ENCODE measurements around the gene EPN1.
A peak's percentile ranks its signal among the peaks of the same experiment; 100 is the strongest.
"Not testable (repeated sequence)": the region's sequence is repeated elsewhere in the genome, so short reads cannot be mapped to it uniquely, and the experiment has no call there.

Gene EPN1

GRCh38 chr19:55693336-55693974 is 18.4 kb downstream of the EPN1 start:
- ATAC-seq: no peak
- DNase-seq: no peak

GRCh38 chr19:55694241-55694655 is 19.2 kb downstream of the EPN1 start:
- DNase-seq: no peak
- ATAC-seq: no peak

DNA sequence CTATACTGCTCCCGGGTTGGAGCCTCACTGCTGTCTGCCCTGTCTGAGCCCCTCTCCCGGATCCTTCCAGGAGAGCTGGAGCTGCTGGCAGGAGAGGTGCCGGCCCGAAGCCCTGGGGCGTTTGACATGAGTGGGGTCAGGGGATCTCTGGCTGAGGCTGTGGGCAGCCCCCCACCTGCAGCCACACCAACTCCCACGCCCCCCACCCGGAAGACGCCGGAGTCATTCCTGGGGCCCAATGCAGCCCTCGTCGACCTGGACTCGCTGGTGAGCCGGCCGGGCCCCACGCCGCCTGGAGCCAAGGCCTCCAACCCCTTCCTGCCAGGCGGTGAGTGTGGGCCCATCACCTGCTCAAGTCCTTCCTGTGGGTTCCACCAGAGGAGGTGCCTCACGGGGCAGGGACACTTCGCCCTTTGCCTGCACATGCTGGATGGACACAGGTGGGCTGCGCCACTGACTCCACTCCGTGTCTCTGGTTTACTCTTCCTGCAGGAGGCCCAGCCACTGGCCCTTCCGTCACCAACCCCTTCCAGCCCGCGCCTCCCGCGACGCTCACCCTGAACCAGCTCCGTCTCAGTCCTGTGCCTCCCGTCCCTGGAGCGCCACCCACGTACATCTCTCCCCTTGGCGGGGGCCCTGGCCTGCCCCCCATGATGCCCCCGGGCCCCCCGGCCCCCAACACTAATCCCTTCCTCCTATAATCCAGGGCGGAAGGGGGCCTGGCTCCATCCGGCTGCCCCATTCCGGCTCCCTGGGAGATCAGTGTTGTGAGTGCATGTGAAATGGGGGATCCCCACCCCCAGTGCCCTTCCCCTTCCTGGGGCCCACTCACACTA is 19.8 kb downstream of the EPN1 start:
- no peak for ATAC-seq
- DNase-seq: no peak

DNA sequence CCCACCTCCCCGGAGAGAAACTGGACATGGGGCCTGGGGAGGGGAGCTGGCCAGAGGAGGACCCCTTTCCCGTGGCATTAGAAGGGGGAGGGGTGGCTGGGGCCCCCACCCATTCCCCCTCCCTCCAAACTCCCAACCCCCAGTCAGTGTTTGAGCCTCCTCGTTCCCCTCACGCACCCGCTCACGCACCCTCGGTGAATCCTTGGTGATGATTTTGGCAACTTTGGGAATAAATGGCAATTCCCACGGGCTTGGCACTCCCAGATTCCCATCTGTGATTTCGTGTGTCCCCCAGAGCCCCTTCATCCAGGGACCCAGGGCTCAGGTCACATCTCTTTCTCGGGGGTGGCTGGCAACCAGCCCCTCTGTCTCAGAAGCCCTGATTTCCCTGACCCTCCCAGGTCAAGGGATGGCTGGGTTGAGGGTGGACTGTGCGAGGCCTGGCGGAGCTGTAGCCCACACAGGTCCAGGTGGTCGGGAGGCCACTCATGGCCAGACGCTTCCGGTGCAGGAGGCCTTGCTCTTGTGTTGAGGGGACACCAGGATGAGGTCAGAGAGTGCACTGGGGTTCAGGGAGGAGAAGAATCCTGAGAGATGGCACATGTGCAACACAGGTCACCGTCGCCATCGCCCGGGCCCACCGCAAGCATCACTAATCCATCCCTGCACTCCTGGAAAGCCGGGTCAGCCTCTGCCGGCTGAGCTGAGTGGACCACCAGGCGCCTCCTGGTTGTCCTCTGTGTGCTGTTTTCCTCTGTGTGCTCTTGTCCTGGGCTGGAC is 20.7 kb downstream of the EPN1 start:
- no peak for ATAC-seq

GRCh38 chr19:55696301-55697068 is 21.5 kb downstream of the EPN1 start:
- ATAC-seq (no peak), DNase-seq (no peak)

More for the DNA sequence above, 20.7 kb downstream of the EPN1 start:
- no peak for DNase-seq

DNA sequence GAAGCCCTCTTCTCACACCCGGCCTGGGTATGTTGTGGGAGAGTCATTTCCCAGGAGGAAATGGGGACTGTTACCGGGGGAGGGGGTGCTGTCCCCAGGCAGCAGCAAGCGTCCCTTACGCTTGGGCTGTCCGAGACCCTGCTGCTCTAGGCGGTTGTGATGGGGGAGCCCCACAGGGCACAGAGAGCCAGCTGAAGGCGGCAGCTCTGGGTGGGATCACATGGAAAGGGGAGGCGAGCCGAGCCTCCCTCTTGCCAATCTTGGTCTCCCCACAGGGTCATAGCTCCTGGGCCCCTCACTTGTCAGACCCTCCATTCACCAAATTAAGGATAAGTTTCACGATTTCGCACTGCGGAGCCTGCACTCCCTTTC is 22.0 kb downstream of the EPN1 start:
- DNase-seq (no peak), ATAC-seq (no peak)

DNA sequence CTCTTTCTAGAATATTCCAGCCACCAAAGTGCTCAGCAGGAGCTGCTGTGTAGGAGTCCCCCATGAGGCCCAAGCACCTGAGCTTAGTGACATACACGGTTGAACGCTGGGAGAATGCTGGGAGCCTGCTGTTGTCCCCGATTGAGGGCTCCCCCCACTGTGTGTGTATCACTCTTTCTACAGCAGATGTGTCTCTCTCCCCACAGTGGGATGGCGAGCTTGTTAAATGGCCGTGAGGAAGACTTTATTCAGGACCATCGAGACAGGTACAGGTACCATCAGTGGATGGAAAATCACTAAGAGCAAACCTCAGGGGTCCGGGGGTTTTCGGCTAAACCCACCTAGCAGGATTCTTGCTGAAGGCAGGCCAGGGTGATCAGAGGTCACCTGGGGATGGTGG is 22.7 kb downstream of the EPN1 start:
- no peak for DNase-seq
- ATAC-seq: no peak

GRCh38 chr19:55698256-55698655 is 23.2 kb downstream of the EPN1 start:
- DNase-seq: no peak
- no peak for ATAC-seq

DNA sequence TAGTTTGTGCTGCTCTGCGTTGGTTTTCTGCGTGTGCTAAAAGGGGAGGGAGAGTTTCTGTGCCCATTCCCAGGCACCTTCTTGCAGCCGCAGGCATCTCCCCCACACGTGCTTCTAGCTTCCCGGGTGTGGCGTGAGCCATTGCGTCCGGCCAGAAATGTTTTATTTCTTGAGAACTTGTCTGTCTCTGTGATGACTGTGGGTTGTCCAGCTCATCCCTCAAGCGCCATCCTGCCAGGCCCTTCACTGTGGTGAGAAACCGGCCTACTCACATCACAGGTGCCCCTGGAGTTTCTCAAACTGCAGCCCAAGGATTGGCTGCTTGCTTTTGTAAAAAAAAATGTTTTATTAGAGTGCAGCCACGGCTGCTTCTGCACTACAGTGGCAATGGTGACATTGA is 24.2 kb downstream of the EPN1 start:
- no peak for DNase-seq
- no peak for ATAC-seq

GRCh38 chr19:55700813-55701212 is 25.8 kb downstream of the EPN1 start:
- no peak for DNase-seq
- no peak for ATAC-seq

- ATAC-seq (no peak), DNase-seq (no peak)
These were observed 27.2 kb downstream of the EPN1 start for GRCh38 chr19:55702131-55702627.

DNA sequence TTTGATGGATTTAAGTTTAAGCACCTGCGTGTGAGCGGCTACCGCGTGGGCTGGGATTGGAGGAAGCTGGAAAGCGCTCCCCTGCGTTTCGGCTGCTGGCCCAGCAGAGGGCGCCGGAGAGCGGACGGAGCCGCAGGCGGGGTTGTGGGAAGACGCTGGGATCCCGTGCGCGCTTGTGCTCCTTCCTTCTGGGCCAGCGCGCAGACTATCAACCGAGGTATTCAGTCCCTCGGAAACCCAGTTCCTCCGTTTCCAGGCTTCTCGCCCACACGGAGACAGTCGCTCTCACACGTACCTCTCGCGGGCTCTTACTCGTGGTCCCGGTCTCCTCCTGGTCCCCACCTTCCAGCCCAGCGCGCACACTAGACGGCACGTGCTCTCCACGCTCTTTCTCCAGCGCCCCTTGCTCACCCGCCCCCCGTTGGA is 28.8 kb downstream of the EPN1 start:
- DNase-seq: peak; percentile 65
- no peak for ATAC-seq

DNA sequence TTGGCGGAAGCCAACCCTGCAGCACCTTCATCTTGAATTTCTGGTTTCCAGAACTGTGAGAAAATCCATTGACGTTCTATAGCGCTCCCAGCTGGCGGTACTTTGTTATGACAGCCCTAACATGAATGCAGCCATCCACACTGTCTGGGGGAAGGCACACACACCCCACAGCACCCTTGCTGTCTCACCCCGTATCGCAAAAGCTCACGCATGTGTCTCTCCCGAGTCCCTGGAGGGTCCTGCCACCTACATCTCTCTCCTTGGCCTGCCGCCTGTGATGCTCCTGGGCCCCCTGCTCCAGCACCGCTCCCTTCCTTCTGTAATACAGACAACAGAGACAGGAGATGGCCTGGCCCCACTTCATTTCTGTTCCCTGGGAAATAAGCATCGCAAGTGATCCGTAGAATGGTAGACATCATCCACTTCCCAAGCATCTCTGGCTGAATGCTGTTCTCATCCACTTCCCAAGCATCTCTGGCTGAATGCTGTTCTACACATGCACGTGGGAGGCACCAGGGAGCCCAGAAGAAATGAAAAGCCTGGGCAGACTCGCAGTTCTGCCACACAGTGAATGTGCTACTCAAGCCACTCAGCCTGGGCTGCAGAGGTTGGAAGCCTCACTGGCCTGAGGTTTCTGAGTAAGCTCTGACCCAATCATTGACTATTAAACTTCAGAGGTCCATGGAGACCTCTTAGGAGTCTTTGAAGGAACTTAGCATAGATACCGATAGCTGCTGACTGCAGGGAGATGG is 29.6 kb downstream of the EPN1 start:
- ATAC-seq (no peak), DNase-seq (no peak)

DNA sequence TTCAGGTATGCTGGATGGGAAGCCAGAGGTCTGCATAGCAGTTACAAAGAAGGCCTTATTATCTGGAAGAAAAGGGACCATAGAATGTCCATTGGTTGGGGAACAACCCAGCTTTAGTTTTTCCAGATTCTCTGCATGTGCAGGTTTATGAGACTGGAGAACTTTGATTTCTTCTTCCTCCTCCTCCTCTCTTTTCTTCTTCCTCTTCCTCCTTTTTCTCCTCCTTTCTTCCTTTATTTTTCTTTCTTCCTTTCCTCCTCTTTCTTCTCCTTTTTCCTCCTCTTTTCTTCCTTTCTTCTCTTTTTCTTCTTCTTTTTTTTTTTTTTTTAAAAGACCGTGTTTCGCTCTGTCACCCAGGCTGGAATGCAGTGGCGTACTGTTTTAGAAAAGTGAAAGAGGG is 30.9 kb downstream of the EPN1 start:
- DNase-seq: no peak
- ATAC-seq: no peak

DNA sequence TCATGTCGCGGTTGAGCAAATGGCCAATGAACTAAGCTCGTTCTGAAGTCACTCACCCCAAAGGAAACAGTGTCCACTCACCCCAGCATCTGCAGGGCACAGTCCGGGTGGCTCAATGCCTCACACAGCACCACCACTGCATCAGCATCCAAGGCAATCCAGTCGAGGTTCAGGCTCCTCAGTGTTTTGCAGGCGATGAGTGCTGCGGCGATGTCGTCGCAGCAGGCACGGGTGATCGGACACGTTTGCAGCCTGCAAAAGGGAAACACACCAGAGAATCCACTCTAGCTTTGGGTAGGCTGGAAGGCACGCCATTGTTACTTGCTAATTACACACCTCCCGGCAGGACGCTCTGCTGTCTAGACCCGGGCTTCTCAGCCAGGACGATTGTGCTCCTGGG is 36.7 kb downstream of the EPN1 start:
- ATAC-seq: no peak

DNA sequence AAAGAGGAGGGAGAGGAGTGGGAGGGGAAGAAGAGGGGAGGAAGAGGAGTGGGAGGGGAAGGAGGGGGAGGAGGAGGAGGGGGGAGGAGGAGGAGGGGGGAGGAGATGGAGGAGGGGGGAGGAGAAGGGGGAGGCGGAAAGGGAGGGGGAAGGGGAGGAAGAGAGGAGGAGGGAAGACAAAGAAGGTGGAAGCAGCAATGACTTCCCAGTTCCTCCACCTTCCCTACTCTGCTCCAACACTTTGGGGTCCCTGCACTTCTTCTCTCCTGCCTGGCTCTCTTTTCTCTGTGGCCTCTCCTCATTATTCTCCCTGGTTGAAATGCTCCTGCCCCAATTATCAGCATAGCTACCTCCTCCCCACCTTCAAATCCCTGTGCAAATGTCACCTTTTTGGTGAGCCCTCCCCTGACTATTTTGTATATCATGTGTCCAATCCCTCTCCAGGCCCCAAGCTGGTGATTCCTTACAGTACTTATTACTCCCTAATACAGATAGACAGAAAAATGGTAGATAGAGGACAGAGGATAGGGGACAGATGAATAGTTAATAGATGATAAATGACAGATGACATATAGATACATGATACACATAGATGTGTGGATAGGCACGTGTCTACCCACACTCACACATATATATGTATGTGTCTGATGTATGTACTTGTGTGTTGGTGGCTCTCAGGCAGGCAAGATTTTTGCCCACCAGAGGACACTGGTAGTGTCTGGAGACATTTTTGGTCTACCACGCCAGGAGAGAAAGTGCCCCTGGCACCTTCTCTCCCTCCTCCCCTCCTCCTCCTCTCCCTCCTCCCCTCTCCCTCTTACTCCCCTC is 38.0 kb downstream of the EPN1 start:
- no peak for ATAC-seq
- no peak for DNase-seq

More for the DNA sequence above, 36.7 kb downstream of the EPN1 start:
- DNase-seq: no peak

GRCh38 chr19:55716531-55716930 is 41.5 kb downstream of the EPN1 start:
- DNase-seq (no peak), ATAC-seq (no peak)

DNA sequence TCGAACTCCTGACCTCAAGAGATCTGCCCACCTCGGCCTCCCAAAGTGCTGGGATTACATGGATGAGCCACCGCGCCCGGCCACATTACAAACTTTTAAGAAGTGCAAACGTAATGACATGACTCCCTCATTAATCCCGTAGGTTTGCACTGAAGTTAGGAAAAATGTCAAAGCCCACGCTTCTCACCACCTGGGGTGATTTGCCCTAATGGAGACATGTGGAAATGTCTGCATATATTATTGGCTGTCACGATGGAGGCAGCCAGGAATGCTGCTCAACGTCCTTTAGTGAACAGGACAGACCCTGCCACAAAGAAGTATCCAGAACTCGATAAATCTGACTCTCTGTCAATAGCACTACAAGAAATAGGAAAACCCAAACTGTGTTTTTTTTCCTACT is 42.2 kb downstream of the EPN1 start:
- no peak for ATAC-seq
- DNase-seq: no peak

DNA sequence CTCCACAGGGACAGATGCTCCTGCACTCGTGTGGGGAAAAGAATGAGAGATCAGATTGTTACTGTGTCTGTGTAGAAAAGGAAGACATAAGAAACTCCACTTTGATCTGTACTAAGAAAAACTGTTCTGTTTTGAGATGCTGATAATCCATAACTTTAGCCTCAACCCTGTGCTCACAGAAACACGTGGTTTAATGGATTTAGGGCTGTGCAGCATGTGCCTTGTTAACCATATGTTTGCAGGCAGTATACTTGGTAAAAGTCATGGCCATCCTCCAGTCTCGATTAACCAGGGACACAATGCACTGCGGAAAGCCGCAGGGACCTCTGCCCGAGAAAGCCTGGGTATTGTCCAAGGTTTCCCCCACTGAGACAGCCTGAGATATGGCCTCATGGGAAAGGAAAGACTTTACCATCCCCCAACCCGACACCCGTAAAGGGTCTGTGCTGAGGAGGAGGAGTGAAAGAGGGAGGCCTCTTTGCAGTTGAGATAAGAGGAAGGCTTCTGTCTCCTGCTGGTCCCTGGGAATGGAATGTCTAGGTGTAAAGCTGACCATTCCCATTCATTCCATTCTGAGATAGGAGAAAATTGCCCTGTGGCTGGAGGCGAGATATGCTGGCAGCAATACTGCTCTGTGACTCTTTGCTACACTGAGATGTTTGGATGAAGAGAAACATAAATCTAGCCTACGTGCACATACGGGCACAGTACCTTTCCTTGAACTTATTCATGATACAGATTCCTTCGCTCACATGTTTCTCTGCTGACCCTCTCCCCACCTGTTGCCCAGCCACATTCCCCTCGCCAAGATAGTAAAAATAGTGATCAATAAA is 43.1 kb downstream of the EPN1 start:
- not testable (repeated sequence) for ATAC-seq

More for the DNA sequence above, 43.1 kb downstream of the EPN1 start:
- DNase-seq: not testable (repeated sequence)
